ENCODE data around the gene CSMD2. TPM values are rescaled to one million over a fixed set of nuclear protein-coding genes. Genes with fewer than 3 reads are reported as not detected.

The CSMD2 gene
- total RNA-seq, 1 donor from 2014 or later: 1.8 TPM

- no peak for DNase-seq (ENCODE audit: extremely low spot score, unreplicated experiment)
- H3K4me1 Mint-ChIP-seq (ENCODE audit: unreplicated experiment): no peaks in the 10 kb centered on the region
These were observed 24.9 kb downstream of the CSMD2 start for GRCh38 chr1:34140011-34140676.

GRCh38 chr1:34137411-34137810 is 27.6 kb downstream of the CSMD2 start:
- H3K4me3 Mint-ChIP-seq: no peak overlapping the region
- H3K9me3 Mint-ChIP-seq: no peaks in the 10 kb centered on the region
- no peak for TF ChIP-seq CTCF (conservative IDR thresholded peaks at IDR 0.05)
- H3K36me3 Mint-ChIP-seq: no peaks in the 10 kb centered on the region
- no peak overlapping the region for H3K27ac Mint-ChIP-seq
- H3K4me1 Mint-ChIP-seq (ENCODE audit: unreplicated experiment): no peaks in the 10 kb centered on the region
- no peak for DNase-seq (ENCODE audit: extremely low spot score, unreplicated experiment)
- peaks cover 13% of the 10 kb centered on the region for H3K27me3 Mint-ChIP-seq

More at GRCh38 chr1:34140011-34140676, 24.9 kb downstream of the CSMD2 start:
- TF ChIP-seq CTCF (conservative IDR thresholded peaks at IDR 0.05): no peak
- no peak overlapping the region for H3K4me3 Mint-ChIP-seq
- H3K9me3 Mint-ChIP-seq: no peaks in the 10 kb centered on the region
- H3K27me3 Mint-ChIP-seq: peaks cover 17% of the 10 kb centered on the region
- no peak overlapping the region for H3K27ac Mint-ChIP-seq
- H3K36me3 Mint-ChIP-seq: no peaks in the 10 kb centered on the region

GRCh38 chr1:34132161-34132420 is 32.9 kb downstream of the CSMD2 start:
- Mint-ChIP-seq H3K4me3 (no peak overlapping the region), H3K27ac (no peak overlapping the region), H3K9me3 (no peaks in the 10 kb centered on the region), H3K36me3 (no peaks in the 10 kb centered on the region), H3K4me1 (ENCODE audit: unreplicated experiment) (no peaks in the 10 kb centered on the region), H3K27me3 (peaks cover 11% of the 10 kb centered on the region)
- no peak for TF ChIP-seq CTCF (conservative IDR thresholded peaks at IDR 0.05)
- DNase-seq (ENCODE audit: extremely low spot score, unreplicated experiment): no peak

- DNase-seq (ENCODE audit: extremely low spot score, unreplicated experiment): no peak
- Mint-ChIP-seq H3K4me1 (ENCODE audit: unreplicated experiment) (no peaks in the 10 kb centered on the region), H3K36me3 (no peaks in the 10 kb centered on the region), H3K9me3 (no peaks in the 10 kb centered on the region), H3K4me3 (no peak overlapping the region), H3K27ac (no peak overlapping the region), H3K27me3 (peaks cover 11% of the 10 kb centered on the region)
- no peak for TF ChIP-seq CTCF (conservative IDR thresholded peaks at IDR 0.05)
These were observed 33.5 kb downstream of the CSMD2 start for GRCh38 chr1:34131396-34132160.

GRCh38 chr1:34130306-34130705 is 34.7 kb downstream of the CSMD2 start:
- H3K4me3 Mint-ChIP-seq: no peak overlapping the region
- H3K4me1 Mint-ChIP-seq (ENCODE audit: unreplicated experiment): no peaks in the 10 kb centered on the region
- no peak overlapping the region for H3K27ac Mint-ChIP-seq
- no peaks in the 10 kb centered on the region for H3K36me3 Mint-ChIP-seq
- no peak for DNase-seq (ENCODE audit: extremely low spot score, unreplicated experiment)
- H3K9me3 Mint-ChIP-seq: no peaks in the 10 kb centered on the region
- no peak for TF ChIP-seq CTCF (conservative IDR thresholded peaks at IDR 0.05)
- H3K27me3 Mint-ChIP-seq: peaks cover 12% of the 10 kb centered on the region

Measured in type B pancreatic cell (in vitro differentiated cells).